A549 (cell line): ENCODE results near the gene SPACA6. TPM values are rescaled to one million over a fixed set of nuclear protein-coding genes. Genes with fewer than 3 reads are reported as not detected.

Source experiments
- ATAC-seq, 2 experiments: fragments of 200-7000 bp in 1 of 2; fragments of >200 bp in 1 of 2; cut with Nextera tagmentation in 1 of 2; cut with Tn5 transposase in 1 of 2; 3 replicates each; pipeline versions ENCODE4 v1.8.0 to v1.9.1; 2018 to 2020; ENCODE audit warnings: mild to moderate bottlenecking in 1 of 2, moderate library complexity in 1 of 2
- CTCF ChIA-PET: fragments of 300-600 bp; sonication (Branson Sonifier 250); formaldehyde crosslinking; extraction: SDS; loops from one replicate; lab custom pipeline; 2021; ENCODE audit warnings: antibody characterized with exemption, inconsistent platforms; lab: Yijun Ruan, JAX
- POLR2A ChIA-PET: fragments of 350-600 bp; formaldehyde crosslinking; extraction: SDS; loops from one replicate; lab custom pipeline; 2021; ENCODE audit warnings: antibody characterized with exemption, inconsistent platforms; lab: Yijun Ruan, JAX
- DNase-seq, 2 experiments: peaks; one replicate each; pipeline versions ENCODE4 v3.0.0 to v3.0.0-alpha.2; 2011 to 2016; ENCODE audit warnings: low read depth in 1 of 2, low spot score in 1 of 2
- FAIRE-seq: peaks from 2 replicates; lab custom pipeline; 2011; peaks lifted over from hg19 to GRCh38; lab: Jason Lieb, UNC
- H3K27ac ChIP-seq, 2 experiments: fragments of >200 bp; sonication (Bioruptor Twin); formaldehyde crosslinking; 3 replicates each; pipeline ENCODE4 v1.5.1; 2016 to 2017
- H3K4me1 ChIP-seq: fragments of >200 bp; sonication (Bioruptor Twin); formaldehyde crosslinking; 3 replicates; pipeline ENCODE4 v1.6.1; 2016
- H3K4me2 ChIP-seq: fragments of >200 bp; sonication (Bioruptor Twin); formaldehyde crosslinking; 3 replicates; pipeline ENCODE4 v1.6.1; 2016
- H3K4me3 ChIP-seq: fragments of >200 bp; sonication (Bioruptor Twin); formaldehyde crosslinking; 3 replicates; pipeline ENCODE4 v1.5.1; 2016
- H3K9me3 ChIP-seq: fragments of >200 bp; sonication (Bioruptor Twin); formaldehyde crosslinking; 3 replicates; pipeline ENCODE4 v1.6.1; 2016
- BHLHE40 ChIP-seq: IDR thresholded peaks from 2 replicates; pipeline ENCODE4 v1.6.1; 2012; ENCODE audit warnings: low read depth, low read length, inconsistent platforms
- FOXS1 ChIP-seq: fragments of 250-450 bp; sonication (Bioruptor Pico); IDR thresholded peaks from 2 replicates; pipeline ENCODE4 v1.5.0; 2020; ENCODE audit warnings: mild to moderate bottlenecking, moderate library complexity
- HOXA7 ChIP-seq: fragments of 250-450 bp; sonication (Bioruptor Pico); IDR thresholded peaks from 2 replicates; pipeline ENCODE4 v1.5.0; 2020; ENCODE audit warnings: mild to moderate bottlenecking, moderate library complexity
- HOXB13 ChIP-seq: fragments of 250-450 bp; sonication (Bioruptor Pico); IDR thresholded peaks from 2 replicates; pipeline ENCODE4 v1.5.0; 2020; ENCODE audit warnings: low read depth, mild to moderate bottlenecking, moderate library complexity
- HOXB5 ChIP-seq: fragments of 250-450 bp; sonication (Bioruptor Pico); IDR thresholded peaks from 2 replicates; pipeline ENCODE4 v1.5.0; 2020; ENCODE audit warnings: mild to moderate bottlenecking, moderate library complexity
- KDM5A ChIP-seq: fragments of 200-600 bp; sonication (generic); IDR thresholded peaks from 2 replicates; pipeline ENCODE4 v1.6.1; 2016; ENCODE audit warnings: antibody characterized with exemption, mild to moderate bottlenecking
- MAZ ChIP-seq: fragments of 150-350 bp; IDR thresholded peaks from 2 replicates; pipeline ENCODE4 v1.6.1; 2014; ENCODE audit warnings: antibody characterized with exemption, low read depth, low read length, borderline replicate concordance
- RARB ChIP-seq: fragments of 250-450 bp; sonication (Bioruptor Pico); IDR thresholded peaks from 2 replicates; pipeline ENCODE4 v1.8.0; 2021; ENCODE audit warnings: mild to moderate bottlenecking, moderate library complexity
- SMC3 ChIP-seq: fragments of >200 bp; sonication (Bioruptor Twin); formaldehyde crosslinking; IDR thresholded peaks from 3 replicates; pipeline ENCODE4 v1.6.1; 2018; ENCODE audit warnings: inconsistent platforms
- TFCP2L1 ChIP-seq: fragments of 250-450 bp; sonication (Bioruptor Pico); IDR thresholded peaks from 2 replicates; pipeline ENCODE4 v1.5.0; 2021; ENCODE audit warnings: mild to moderate bottlenecking
- ZFP36 ChIP-seq: fragments of 450-650 bp; IDR thresholded peaks from 2 replicates; pipeline ENCODE4 v1.6.1; 2014; ENCODE audit warnings: borderline replicate concordance; ENCODE audit not compliant: partially characterized antibody
- ZSCAN20 ChIP-seq: fragments of 250-450 bp; sonication (Bioruptor Pico); IDR thresholded peaks from 2 replicates; pipeline ENCODE4 v1.8.0; 2022; ENCODE audit warnings: mild to moderate bottlenecking, moderate library complexity
- WGBS: methylation state at CpG from one replicate; pipeline ENCODE4 v1.1.6; 2017; ENCODE audit errors: missing lambda C conversion rate; 5-methylcytosine and 5-hydroxymethylcytosine counted together
- polyA plus RNA-seq, 4 experiments: library from polyadenylated mRNA; depleted of rRNA in 3 of 4; stranded (reverse); fragments of >200 nt; fragmentation: RNase III in 1 of 4; extraction: RNeasy Plus Mini Kit Qiagen cat#74134 plus additional on column Dnase treatment in 1 of 4; gene quantifications; 2 replicates in 3 of 4; 3 replicates in 1 of 4; pipeline ENCODE4 v1.2.3, GENCODE V29; 2011 to 2017
- TF ChIP-seq, protein P1 (sequence below): fragments of 200-600 bp; sonication (generic); IDR thresholded peaks from 2 replicates; pipeline ENCODE4 v1.6.1; 2016; ENCODE audit warnings: antibody characterized with exemption, mild to moderate bottlenecking, moderate library complexity
- TF ChIP-seq, protein P2 (sequence below): fragments of >200 bp; sonication (Bioruptor Twin); formaldehyde crosslinking; IDR thresholded peaks from 3 replicates; pipeline ENCODE4 v1.5.1; 2016
- TF ChIP-seq, protein P3 (sequence below): fragments of 250-450 bp; sonication (Bioruptor Pico); IDR thresholded peaks from 2 replicates; pipeline ENCODE4 v1.5.0; 2020; ENCODE audit warnings: low read depth, mild to moderate bottlenecking, moderate library complexity

The SPACA6 gene
- polyA plus RNA-seq, 2 of the 4 experiments (the other 2 are of a cell fraction) = 9.5 to 36.4 TPM

DNA sequence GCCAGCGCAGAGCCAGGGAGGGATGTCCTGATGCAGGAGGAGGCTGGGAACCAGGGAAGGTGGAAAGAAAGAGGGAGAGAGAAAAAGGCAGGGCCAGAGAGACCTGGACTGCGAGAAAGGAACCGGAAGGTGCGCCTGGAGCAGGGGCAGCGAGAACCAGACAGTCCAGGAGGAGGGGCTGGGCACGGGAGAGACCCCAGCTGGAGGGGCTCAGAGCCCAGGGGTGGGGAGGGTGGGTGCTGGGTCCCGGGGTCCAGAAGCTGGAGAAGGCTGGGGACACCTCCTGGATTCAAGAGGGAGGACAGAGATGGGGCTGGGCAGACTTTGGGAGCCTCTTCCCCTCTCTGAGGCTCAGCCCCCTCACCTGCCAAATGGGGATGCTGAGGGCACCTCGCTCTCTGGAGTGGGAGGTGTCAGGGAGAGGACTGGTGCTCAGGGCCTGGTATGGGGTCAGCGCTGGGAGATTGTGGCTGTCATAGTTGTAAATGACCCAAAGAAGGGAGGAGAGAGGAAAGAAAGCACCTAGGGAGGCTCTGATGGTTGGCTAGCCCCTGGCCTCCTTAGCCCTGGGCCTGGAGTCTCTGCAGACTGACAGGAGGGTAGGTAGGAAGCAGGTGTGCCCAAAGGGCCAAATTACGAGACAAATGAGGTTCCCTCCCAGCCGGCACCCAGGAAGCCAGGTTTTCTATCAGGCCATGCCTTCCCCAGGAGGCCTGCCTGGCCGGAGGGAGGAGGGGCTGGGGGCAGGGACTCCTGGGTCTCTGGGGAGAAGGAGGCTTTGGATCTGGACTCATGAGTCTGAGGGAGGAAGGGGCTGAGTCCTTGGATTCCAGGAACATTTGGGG lies 1.3 kb upstream of the SPACA6 start:
- H3K4me2 ChIP-seq = peak overlapping the region; percentile 99
- peaks cover 43% of the 10 kb centered on the region for H3K4me1 ChIP-seq
- peak overlapping the region; percentile 95 to 100 for H3K27ac ChIP-seq
- CTCF ChIA-PET = interaction anchor here (2.9 kb wide), 1 partner anchor 13 kb away, joined by 10 read pairs; no protein-coding TSS in a partner anchor
- ATAC-seq = no peak
- TF ChIP-seq BHLHE40 = no peak
- no peak for TF ChIP-seq TFCP2L1 (CRISPR knock-in tag)
- TF ChIP-seq, protein P1, sequence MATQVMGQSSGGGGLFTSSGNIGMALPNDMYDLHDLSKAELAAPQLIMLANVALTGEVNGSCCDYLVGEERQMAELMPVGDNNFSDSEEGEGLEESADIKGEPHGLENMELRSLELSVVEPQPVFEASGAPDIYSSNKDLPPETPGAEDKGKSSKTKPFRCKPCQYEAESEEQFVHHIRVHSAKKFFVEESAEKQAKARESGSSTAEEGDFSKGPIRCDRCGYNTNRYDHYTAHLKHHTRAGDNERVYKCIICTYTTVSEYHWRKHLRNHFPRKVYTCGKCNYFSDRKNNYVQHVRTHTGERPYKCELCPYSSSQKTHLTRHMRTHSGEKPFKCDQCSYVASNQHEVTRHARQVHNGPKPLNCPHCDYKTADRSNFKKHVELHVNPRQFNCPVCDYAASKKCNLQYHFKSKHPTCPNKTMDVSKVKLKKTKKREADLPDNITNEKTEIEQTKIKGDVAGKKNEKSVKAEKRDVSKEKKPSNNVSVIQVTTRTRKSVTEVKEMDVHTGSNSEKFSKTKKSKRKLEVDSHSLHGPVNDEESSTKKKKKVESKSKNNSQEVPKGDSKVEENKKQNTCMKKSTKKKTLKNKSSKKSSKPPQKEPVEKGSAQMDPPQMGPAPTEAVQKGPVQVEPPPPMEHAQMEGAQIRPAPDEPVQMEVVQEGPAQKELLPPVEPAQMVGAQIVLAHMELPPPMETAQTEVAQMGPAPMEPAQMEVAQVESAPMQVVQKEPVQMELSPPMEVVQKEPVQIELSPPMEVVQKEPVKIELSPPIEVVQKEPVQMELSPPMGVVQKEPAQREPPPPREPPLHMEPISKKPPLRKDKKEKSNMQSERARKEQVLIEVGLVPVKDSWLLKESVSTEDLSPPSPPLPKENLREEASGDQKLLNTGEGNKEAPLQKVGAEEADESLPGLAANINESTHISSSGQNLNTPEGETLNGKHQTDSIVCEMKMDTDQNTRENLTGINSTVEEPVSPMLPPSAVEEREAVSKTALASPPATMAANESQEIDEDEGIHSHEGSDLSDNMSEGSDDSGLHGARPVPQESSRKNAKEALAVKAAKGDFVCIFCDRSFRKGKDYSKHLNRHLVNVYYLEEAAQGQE = no peak
- no peak for TF ChIP-seq HOXB5 (CRISPR knock-in tag)
- TF ChIP-seq SMC3 = no peak
- no peak for TF ChIP-seq MAZ
- TF ChIP-seq, all 56 proteins: peak for 0
- H3K9me3 ChIP-seq = no peaks in the 10 kb centered on the region
- DNase-seq (no peak), FAIRE-seq (no peak)
- 53% methylated on average over 11 of the region's 12 CpGs for WGBS
- POLR2A ChIA-PET = no interaction called here
- H3K4me3 ChIP-seq = peak overlapping the region; percentile 77

DNA sequence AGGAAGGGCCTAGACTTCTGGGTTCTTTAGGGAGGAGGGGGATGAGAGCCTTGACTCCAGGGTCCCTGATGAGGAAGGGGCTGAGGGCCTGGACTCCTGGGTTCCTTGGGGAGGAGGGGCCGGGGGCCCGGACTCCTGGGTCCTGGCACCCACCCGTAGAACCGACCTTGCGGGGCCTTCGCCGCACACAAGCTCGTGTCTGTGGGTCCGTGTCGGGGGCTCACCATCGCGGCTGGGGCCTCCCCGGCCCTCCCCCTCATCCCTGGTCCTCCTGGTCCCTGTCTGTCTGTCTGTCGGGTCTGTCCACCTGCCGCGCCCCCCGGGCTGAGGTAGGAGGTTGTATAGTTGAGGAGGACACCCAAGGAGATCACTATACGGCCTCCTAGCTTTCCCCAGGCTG lies 662 bp upstream of the SPACA6 start:
- Histone ChIP-seq H3K9me3 (no peaks in the 10 kb centered on the region), H3K27ac (peak overlapping the region; percentile 95 to 100; a peak in 5 of 6 replicates), H3K4me3 (peak overlapping the region; percentile 77; the same call in 2 of the 3 replicates), H3K4me2 (peak overlapping the region; percentile 99), H3K4me1 (peaks cover 36% of the 10 kb centered on the region)
- FAIRE-seq (no peak), DNase-seq (no peak), ATAC-seq (no peak)
- WGBS = 94% methylated on average over 18 of the region's 18 CpGs
- ChIA-PET POLR2A (no interaction called here), CTCF (interaction anchor here (2.9 kb wide), 1 partner anchor 12 kb away, joined by 10 read pairs; no protein-coding TSS in a partner anchor)
- TF ChIP-seq, protein P2, sequence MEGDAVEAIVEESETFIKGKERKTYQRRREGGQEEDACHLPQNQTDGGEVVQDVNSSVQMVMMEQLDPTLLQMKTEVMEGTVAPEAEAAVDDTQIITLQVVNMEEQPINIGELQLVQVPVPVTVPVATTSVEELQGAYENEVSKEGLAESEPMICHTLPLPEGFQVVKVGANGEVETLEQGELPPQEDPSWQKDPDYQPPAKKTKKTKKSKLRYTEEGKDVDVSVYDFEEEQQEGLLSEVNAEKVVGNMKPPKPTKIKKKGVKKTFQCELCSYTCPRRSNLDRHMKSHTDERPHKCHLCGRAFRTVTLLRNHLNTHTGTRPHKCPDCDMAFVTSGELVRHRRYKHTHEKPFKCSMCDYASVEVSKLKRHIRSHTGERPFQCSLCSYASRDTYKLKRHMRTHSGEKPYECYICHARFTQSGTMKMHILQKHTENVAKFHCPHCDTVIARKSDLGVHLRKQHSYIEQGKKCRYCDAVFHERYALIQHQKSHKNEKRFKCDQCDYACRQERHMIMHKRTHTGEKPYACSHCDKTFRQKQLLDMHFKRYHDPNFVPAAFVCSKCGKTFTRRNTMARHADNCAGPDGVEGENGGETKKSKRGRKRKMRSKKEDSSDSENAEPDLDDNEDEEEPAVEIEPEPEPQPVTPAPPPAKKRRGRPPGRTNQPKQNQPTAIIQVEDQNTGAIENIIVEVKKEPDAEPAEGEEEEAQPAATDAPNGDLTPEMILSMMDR = no peak
- TF ChIP-seq ZFP36 (no peak), HOXA7 (no peak), RARB (CRISPR knock-in tag) (no peak), MAZ (no peak), ZSCAN20 (no peak), FOXS1 (CRISPR knock-in tag) (no peak), KDM5A (no peak), HOXB13 (no peak)
- TF ChIP-seq, protein P3, sequence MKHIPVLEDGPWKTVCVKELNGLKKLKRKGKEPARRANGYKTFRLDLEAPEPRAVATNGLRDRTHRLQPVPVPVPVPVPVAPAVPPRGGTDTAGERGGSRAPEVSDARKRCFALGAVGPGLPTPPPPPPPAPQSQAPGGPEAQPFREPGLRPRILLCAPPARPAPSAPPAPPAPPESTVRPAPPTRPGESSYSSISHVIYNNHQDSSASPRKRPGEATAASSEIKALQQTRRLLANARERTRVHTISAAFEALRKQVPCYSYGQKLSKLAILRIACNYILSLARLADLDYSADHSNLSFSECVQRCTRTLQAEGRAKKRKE = no peak
- TF ChIP-seq, all 56 proteins: peak for 0
